ENCODE data around the gene EPS8. TPM values are rescaled to one million over a fixed set of nuclear protein-coding genes. Genes with fewer than 3 reads are reported as not detected.

Gene EPS8
- total and polyA plus RNA-seq, 2 donors (not counting 1 experiment from before 2014, with no cell fraction given), result 0.76 to 0.96 TPM

- Histone ChIP-seq H3K4me2 (replicated peaks; ENCODE audit: low read depth, low read length, poor library complexity, severe bottlenecking) (no peak overlapping the region), H3K9ac (ENCODE audit: low read length) (no peak overlapping the region), H3K4me1 (ENCODE audit: control insufficient read depth in 2 of 2, insufficient read depth in 2 of 2, low read length in 2 of 2) (no peaks in the 10 kb centered on the region), H3K79me2 (ENCODE audit: control insufficient read depth, insufficient read depth, low read length) (no peaks in the 10 kb centered on the region), H4K20me1 (ENCODE audit: control insufficient read depth, insufficient read depth, low read length, poor library complexity, severe bottlenecking) (no peaks in the 10 kb centered on the region), H3K4me3 (ENCODE audit: control extremely low read depth in 1 of 5, extremely low read depth in 1 of 5, insufficient read depth in 1 of 5, low read depth in 2 of 5, low read length in 4 of 5) (no peak overlapping the region), H2AFZ (ENCODE audit: insufficient read depth, low read depth, low read length, poor library complexity, severe bottlenecking) (no peak overlapping the region), H3K27me3 (replicated peaks in 1 of 4; ENCODE audit: control extremely low read depth in 1 of 4, control insufficient read depth in 3 of 4, insufficient read depth in 4 of 4, low read length in 3 of 4) (no peaks in the 10 kb centered on the region), H3K27ac (ENCODE audit: low read length in 2 of 2) (no peak overlapping the region), H3K9me3 (ENCODE audit: control extremely low read depth in 1 of 3, control insufficient read depth in 2 of 3, insufficient read depth in 1 of 3, low read length in 2 of 3) (no peaks in the 10 kb centered on the region), H3K36me3 (replicated peaks in 1 of 2; ENCODE audit: control extremely low read depth in 1 of 2, control insufficient read depth in 1 of 2, extremely low read depth in 1 of 2, insufficient read depth in 2 of 2, low read length in 1 of 2) (no peaks in the 10 kb centered on the region)
- POLR2A ChIA-PET, result no interaction called here
- no peaks in the 10 kb centered on the region for H3K27me3 Mint-ChIP-seq
- 94% methylated on average over 5 of the region's 6 CpGs for WGBS (ENCODE audit: insufficient coverage)
- no peak for TF ChIP-seq CTCF (IDR thresholded peaks at IDR 0.05)
- no peak for TF ChIP-seq EZH2 (IDR thresholded peaks at IDR 0.05; ENCODE audit: borderline replicate concordance, insufficient read depth, low read depth, low read length, poor library complexity, severe bottlenecking)
- ATAC-seq (ENCODE audit: low read depth) (no peak), DNase-seq (no peak)
- H3K9me3 Mint-ChIP-seq (ENCODE audit: insufficient read depth), result no peaks in the 10 kb centered on the region
- H3K27ac Mint-ChIP-seq, result no peak overlapping the region
- no peaks in the 10 kb centered on the region for H3K4me1 Mint-ChIP-seq
- H3K4me3 Mint-ChIP-seq, result no peak overlapping the region
- CTCF ChIA-PET, result no interaction called here
- intact Hi-C loops (cut with micrococcal nuclease), result no loop called here
These were observed 158.0 kb downstream of the EPS8 start for GRCh38 chr12:15631007-15631715.

GRCh38 chr12:15629761-15630160, 159.4 kb downstream of the EPS8 start:
- ChIA-PET CTCF (no interaction called here), POLR2A (no interaction called here)
- peaks cover 3% of the 10 kb centered on the region for H3K27me3 Mint-ChIP-seq

More at GRCh38 chr12:15629761-15630160, 159.4 kb downstream of the EPS8 start:
- Mint-ChIP-seq H3K9me3 (ENCODE audit: insufficient read depth) (no peaks in the 10 kb centered on the region), H3K4me3 (no peak overlapping the region), H3K4me1 (no peaks in the 10 kb centered on the region), H3K27ac (no peak overlapping the region)
- no CpG with 5 or more reads among the region's 3 CpGs for WGBS (ENCODE audit: insufficient coverage)
- no peaks in the 10 kb centered on the region for H3K4me1 ChIP-seq (ENCODE audit: control insufficient read depth in 2 of 2, insufficient read depth in 2 of 2, low read length in 2 of 2)
- intact Hi-C loops (cut with micrococcal nuclease), result no loop called here
- H3K27ac ChIP-seq (ENCODE audit: low read length in 2 of 2), result no peak overlapping the region
- H3K9ac ChIP-seq (ENCODE audit: low read length), result no peak overlapping the region
- no peak for DNase-seq
- TF ChIP-seq EZH2 (IDR thresholded peaks at IDR 0.05; ENCODE audit: borderline replicate concordance, insufficient read depth, low read depth, low read length, poor library complexity, severe bottlenecking), result no peak
- TF ChIP-seq CTCF (IDR thresholded peaks at IDR 0.05), result no peak
- H3K79me2 ChIP-seq (ENCODE audit: control insufficient read depth, insufficient read depth, low read length), result no peaks in the 10 kb centered on the region
- H4K20me1 ChIP-seq (ENCODE audit: control insufficient read depth, insufficient read depth, low read length, poor library complexity, severe bottlenecking), result no peaks in the 10 kb centered on the region
- no peak overlapping the region for H3K4me3 ChIP-seq (ENCODE audit: control extremely low read depth in 1 of 5, extremely low read depth in 1 of 5, insufficient read depth in 1 of 5, low read depth in 2 of 5, low read length in 4 of 5)
- H3K36me3 ChIP-seq (replicated peaks in 1 of 2; ENCODE audit: control extremely low read depth in 1 of 2, control insufficient read depth in 1 of 2, extremely low read depth in 1 of 2, insufficient read depth in 2 of 2, low read length in 1 of 2), result no peaks in the 10 kb centered on the region
- no peak overlapping the region for H2AFZ ChIP-seq (ENCODE audit: insufficient read depth, low read depth, low read length, poor library complexity, severe bottlenecking)
- no peak for ATAC-seq (ENCODE audit: low read depth)
- H3K27me3 ChIP-seq (replicated peaks in 1 of 4; ENCODE audit: control extremely low read depth in 1 of 4, control insufficient read depth in 3 of 4, insufficient read depth in 4 of 4, low read length in 3 of 4), result no peaks in the 10 kb centered on the region
- no peaks in the 10 kb centered on the region for H3K9me3 ChIP-seq (ENCODE audit: control extremely low read depth in 1 of 3, control insufficient read depth in 2 of 3, insufficient read depth in 1 of 3, low read length in 2 of 3)
- no peak overlapping the region for H3K4me2 ChIP-seq (replicated peaks; ENCODE audit: low read depth, low read length, poor library complexity, severe bottlenecking)
